ENCODE results near the gene TMEM229B. TPM values are rescaled to one million over a fixed set of nuclear protein-coding genes. Genes with fewer than 3 reads are reported as not detected.

TMEM229B gene
- total and polyA plus RNA-seq, 4 donors, result 0.40 to 2.0 (median 1.6) TPM

DNA sequence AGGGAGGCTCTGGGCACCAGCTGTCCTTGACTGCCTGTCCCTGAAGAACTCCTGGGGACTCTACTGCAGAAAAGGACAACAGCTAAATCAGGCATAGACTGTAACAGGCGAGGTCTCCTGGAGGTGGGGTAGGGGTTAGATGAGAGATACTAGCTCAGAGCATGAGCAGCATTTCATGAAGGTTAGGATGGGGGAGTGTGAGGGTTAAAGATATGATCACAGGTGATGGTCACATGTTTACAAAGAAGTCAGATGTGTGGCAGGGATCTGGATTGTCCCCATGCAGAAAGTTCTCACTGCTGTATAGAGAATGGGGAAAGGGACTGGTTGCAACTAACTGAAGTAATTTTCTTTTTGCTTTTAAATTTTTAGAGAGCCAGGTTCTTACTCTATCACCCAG is 26.5 kb downstream of the TMEM229B start:
- DNase-seq (ENCODE audit: low spot score), result no peak
- no peaks in the 10 kb centered on the region for H3K4me1 ChIP-seq (ENCODE audit: control insufficient read depth in 4 of 4, insufficient read depth in 4 of 4, low read length in 3 of 4)
- H3K4me3 ChIP-seq (ENCODE audit: low read depth in 1 of 3, low read length in 3 of 3), result no peak overlapping the region
- no peaks in the 10 kb centered on the region for H3K9me3 ChIP-seq (ENCODE audit: control insufficient read depth in 4 of 4, low read length in 3 of 4)
- H3K27ac ChIP-seq (ENCODE audit: low read depth in 1 of 2, low read length in 2 of 2), result no peak overlapping the region
- no peaks in the 10 kb centered on the region for H3K36me3 ChIP-seq (ENCODE audit: control insufficient read depth in 4 of 4, insufficient read depth in 3 of 4, low read depth in 1 of 4, low read length in 3 of 4)
- WGBS, result 90% methylated on average over 1 of the region's 1 CpG
- no peak overlapping the region for H3K9ac ChIP-seq (ENCODE audit: low read depth in 1 of 2, low read length in 2 of 2)
- no peaks in the 10 kb centered on the region for H3K27me3 ChIP-seq (ENCODE audit: control insufficient read depth in 4 of 4, insufficient read depth in 4 of 4, low read length in 3 of 4)
- TF ChIP-seq GABPA (IDR thresholded peaks at IDR 0.05 in 1 of 2, conservative IDR thresholded peaks at IDR 0.05 in 1 of 2) (no peak), HNF4G (IDR thresholded peaks at IDR 0.05) (no peak), FOXA2 (IDR thresholded peaks at IDR 0.05) (no peak), HNF4A (conservative IDR thresholded peaks at IDR 0.05) (no peak), RXRA (IDR thresholded peaks at IDR 0.05) (no peak), TAF1 (conservative IDR thresholded peaks at IDR 0.05) (no peak), RAD21 (IDR thresholded peaks at IDR 0.05) (no peak), NR2F2 (IDR thresholded peaks at IDR 0.05) (no peak), EGR1 (IDR thresholded peaks at IDR 0.05; ENCODE audit: low read depth in 2 of 2) (no peak)
- TF ChIP-seq, protein P1, sequence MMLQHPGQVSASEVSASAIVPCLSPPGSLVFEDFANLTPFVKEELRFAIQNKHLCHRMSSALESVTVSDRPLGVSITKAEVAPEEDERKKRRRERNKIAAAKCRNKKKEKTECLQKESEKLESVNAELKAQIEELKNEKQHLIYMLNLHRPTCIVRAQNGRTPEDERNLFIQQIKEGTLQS (IDR thresholded peaks at IDR 0.05), result no peak
- TF ChIP-seq, protein P2, sequence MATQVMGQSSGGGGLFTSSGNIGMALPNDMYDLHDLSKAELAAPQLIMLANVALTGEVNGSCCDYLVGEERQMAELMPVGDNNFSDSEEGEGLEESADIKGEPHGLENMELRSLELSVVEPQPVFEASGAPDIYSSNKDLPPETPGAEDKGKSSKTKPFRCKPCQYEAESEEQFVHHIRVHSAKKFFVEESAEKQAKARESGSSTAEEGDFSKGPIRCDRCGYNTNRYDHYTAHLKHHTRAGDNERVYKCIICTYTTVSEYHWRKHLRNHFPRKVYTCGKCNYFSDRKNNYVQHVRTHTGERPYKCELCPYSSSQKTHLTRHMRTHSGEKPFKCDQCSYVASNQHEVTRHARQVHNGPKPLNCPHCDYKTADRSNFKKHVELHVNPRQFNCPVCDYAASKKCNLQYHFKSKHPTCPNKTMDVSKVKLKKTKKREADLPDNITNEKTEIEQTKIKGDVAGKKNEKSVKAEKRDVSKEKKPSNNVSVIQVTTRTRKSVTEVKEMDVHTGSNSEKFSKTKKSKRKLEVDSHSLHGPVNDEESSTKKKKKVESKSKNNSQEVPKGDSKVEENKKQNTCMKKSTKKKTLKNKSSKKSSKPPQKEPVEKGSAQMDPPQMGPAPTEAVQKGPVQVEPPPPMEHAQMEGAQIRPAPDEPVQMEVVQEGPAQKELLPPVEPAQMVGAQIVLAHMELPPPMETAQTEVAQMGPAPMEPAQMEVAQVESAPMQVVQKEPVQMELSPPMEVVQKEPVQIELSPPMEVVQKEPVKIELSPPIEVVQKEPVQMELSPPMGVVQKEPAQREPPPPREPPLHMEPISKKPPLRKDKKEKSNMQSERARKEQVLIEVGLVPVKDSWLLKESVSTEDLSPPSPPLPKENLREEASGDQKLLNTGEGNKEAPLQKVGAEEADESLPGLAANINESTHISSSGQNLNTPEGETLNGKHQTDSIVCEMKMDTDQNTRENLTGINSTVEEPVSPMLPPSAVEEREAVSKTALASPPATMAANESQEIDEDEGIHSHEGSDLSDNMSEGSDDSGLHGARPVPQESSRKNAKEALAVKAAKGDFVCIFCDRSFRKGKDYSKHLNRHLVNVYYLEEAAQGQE (IDR thresholded peaks at IDR 0.05), result no peak
- TF ChIP-seq, protein P3, sequence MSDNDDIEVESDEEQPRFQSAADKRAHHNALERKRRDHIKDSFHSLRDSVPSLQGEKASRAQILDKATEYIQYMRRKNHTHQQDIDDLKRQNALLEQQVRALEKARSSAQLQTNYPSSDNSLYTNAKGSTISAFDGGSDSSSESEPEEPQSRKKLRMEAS (IDR thresholded peaks at IDR 0.05), result no peak
- TF ChIP-seq, protein P4, sequence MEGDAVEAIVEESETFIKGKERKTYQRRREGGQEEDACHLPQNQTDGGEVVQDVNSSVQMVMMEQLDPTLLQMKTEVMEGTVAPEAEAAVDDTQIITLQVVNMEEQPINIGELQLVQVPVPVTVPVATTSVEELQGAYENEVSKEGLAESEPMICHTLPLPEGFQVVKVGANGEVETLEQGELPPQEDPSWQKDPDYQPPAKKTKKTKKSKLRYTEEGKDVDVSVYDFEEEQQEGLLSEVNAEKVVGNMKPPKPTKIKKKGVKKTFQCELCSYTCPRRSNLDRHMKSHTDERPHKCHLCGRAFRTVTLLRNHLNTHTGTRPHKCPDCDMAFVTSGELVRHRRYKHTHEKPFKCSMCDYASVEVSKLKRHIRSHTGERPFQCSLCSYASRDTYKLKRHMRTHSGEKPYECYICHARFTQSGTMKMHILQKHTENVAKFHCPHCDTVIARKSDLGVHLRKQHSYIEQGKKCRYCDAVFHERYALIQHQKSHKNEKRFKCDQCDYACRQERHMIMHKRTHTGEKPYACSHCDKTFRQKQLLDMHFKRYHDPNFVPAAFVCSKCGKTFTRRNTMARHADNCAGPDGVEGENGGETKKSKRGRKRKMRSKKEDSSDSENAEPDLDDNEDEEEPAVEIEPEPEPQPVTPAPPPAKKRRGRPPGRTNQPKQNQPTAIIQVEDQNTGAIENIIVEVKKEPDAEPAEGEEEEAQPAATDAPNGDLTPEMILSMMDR (IDR thresholded peaks at IDR 0.05; ENCODE audit: low read depth, low read length, missing input control), result no peak
- TF ChIP-seq, protein P5, sequence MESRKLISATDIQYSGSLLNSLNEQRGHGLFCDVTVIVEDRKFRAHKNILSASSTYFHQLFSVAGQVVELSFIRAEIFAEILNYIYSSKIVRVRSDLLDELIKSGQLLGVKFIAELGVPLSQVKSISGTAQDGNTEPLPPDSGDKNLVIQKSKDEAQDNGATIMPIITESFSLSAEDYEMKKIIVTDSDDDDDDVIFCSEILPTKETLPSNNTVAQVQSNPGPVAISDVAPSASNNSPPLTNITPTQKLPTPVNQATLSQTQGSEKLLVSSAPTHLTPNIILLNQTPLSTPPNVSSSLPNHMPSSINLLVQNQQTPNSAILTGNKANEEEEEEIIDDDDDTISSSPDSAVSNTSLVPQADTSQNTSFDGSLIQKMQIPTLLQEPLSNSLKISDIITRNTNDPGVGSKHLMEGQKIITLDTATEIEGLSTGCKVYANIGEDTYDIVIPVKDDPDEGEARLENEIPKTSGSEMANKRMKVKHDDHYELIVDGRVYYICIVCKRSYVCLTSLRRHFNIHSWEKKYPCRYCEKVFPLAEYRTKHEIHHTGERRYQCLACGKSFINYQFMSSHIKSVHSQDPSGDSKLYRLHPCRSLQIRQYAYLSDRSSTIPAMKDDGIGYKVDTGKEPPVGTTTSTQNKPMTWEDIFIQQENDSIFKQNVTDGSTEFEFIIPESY (IDR thresholded peaks at IDR 0.05), result no peak

DNA sequence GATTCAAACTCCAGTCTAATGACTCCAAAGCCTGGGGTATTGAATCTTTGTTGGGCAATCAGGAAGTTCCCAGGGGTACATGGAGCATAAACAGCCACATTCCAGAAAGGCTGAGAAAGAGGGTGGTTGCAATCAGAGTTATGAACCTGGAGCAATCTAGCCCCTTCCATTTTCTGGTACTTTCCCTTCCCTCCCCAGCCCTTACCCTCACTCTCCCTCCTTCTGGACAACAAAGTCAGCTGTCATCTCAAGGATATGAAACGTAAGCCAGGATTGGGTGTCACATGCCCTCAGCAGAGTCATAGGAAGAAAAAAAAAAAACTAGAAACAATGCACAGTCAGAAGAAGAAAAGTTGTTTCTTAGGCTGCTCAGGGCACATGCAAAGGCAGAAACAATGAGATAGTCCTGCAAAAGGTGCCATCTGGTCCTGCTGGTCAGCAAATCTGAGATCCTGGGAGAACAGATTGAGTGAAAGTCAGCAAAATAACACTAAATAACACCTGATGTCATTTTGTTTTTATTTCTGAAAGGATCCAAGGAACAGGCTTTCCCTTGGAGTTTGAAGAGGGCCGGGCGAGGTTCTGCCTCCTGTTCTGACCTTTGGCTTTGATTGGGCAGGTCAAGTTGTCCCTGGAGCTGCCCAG is 27.1 kb downstream of the TMEM229B start:
- Histone ChIP-seq H3K9me3 (ENCODE audit: control insufficient read depth in 4 of 4, low read length in 3 of 4) (no peaks in the 10 kb centered on the region), H3K4me1 (ENCODE audit: control insufficient read depth in 4 of 4, insufficient read depth in 4 of 4, low read length in 3 of 4) (no peaks in the 10 kb centered on the region), H3K27ac (ENCODE audit: low read depth in 1 of 2, low read length in 2 of 2) (no peak overlapping the region), H3K27me3 (ENCODE audit: control insufficient read depth in 4 of 4, insufficient read depth in 4 of 4, low read length in 3 of 4) (no peaks in the 10 kb centered on the region), H3K4me3 (ENCODE audit: low read depth in 1 of 3, low read length in 3 of 3) (no peak overlapping the region), H3K9ac (ENCODE audit: low read depth in 1 of 2, low read length in 2 of 2) (no peak overlapping the region), H3K36me3 (ENCODE audit: control insufficient read depth in 4 of 4, insufficient read depth in 3 of 4, low read depth in 1 of 4, low read length in 3 of 4) (no peaks in the 10 kb centered on the region)
- no peak for DNase-seq (ENCODE audit: low spot score)
- 81% methylated on average over 3 of the region's 3 CpGs for WGBS
- TF ChIP-seq, protein P5 (IDR thresholded peaks at IDR 0.05), result no peak
- TF ChIP-seq HNF4A (conservative IDR thresholded peaks at IDR 0.05), result no peak
- TF ChIP-seq, protein P3 (IDR thresholded peaks at IDR 0.05), result no peak
- TF ChIP-seq RXRA (IDR thresholded peaks at IDR 0.05), result no peak
- TF ChIP-seq, protein P1 (IDR thresholded peaks at IDR 0.05), result no peak
- no peak for TF ChIP-seq SP1 (IDR thresholded peaks at IDR 0.05)
- no peak for TF ChIP-seq TAF1 (conservative IDR thresholded peaks at IDR 0.05)
- TF ChIP-seq, protein P2 (IDR thresholded peaks at IDR 0.05), result no peak

All from liver (tissue), 9 donors.